Osteoblast (primary cell): ENCODE results near the gene CDK18. TPM values are rescaled to one million over a fixed set of nuclear protein-coding genes. Genes with fewer than 3 reads are reported as not detected.

ENCODE experiments used
- DNase-seq: peaks from one replicate; pipeline ENCODE4 v3.0.0; 2011; ENCODE audit warnings: low spot score, mixed read lengths; ENCODE audit not compliant: insufficient read length; ENCODE audit errors: missing footprints
- H2AFZ ChIP-seq: 2 replicates; pipeline ENCODE4 v1.6.0; 2011; ENCODE audit warnings: mild to moderate bottlenecking, low read length
- H3K27ac ChIP-seq: 2 replicates; pipeline ENCODE4 v1.5.1; 2011; ENCODE audit warnings: mild to moderate bottlenecking, low read depth, low read length, moderate library complexity
- H3K27me3 ChIP-seq: 2 replicates; pipeline ENCODE4 v1.6.0; 2012; ENCODE audit warnings: mild to moderate bottlenecking, control low read depth, inconsistent platforms, low read length, moderate library complexity; ENCODE audit not compliant: insufficient read depth
- H3K36me3 ChIP-seq: 2 replicates; pipeline ENCODE4 v1.5.1; 2011; ENCODE audit warnings: mild to moderate bottlenecking, low read length, control low read depth, moderate library complexity; ENCODE audit not compliant: insufficient read depth
- H3K4me1 ChIP-seq: 2 replicates; pipeline ENCODE4 v1.5.1; 2011; ENCODE audit warnings: mild to moderate bottlenecking, low read length, control low read depth, moderate library complexity; ENCODE audit not compliant: insufficient read depth
- H3K4me2 ChIP-seq: 2 replicates; pipeline ENCODE4 v1.6.0; 2011; ENCODE audit warnings: mild to moderate bottlenecking, low read length; ENCODE audit not compliant: insufficient read depth
- H3K4me3 ChIP-seq: fragments of 200-600 bp; sonication (generic); 3 replicates; pipeline ENCODE4 v1.5.1; 2012; ENCODE audit warnings: mild to moderate bottlenecking, low read length, inconsistent platforms; ENCODE audit not compliant: insufficient read depth
- H3K79me2 ChIP-seq: 2 replicates; pipeline ENCODE4 v1.6.0; 2012; ENCODE audit warnings: mild to moderate bottlenecking, low read length, control low read depth, inconsistent platforms; ENCODE audit not compliant: insufficient read depth
- H3K9me3 ChIP-seq: 2 replicates; pipeline ENCODE4 v1.5.1; 2011; ENCODE audit warnings: low read depth, low read length, control low read depth
- H4K20me1 ChIP-seq: 2 replicates; pipeline ENCODE4 v1.6.0; 2012; ENCODE audit warnings: mild to moderate bottlenecking, low read length, control low read depth; ENCODE audit not compliant: insufficient read depth
- total RNA-seq: library from RNA; depleted of rRNA; stranded (reverse); fragments of >200 nt; gene quantifications from 2 replicates; pipeline ENCODE4 v1.2.3, GENCODE V29; 2012
- TF ChIP-seq, protein P1 (sequence below): IDR thresholded peaks from 2 replicates; pipeline ENCODE4 v1.5.1; 2011; ENCODE audit warnings: mild to moderate bottlenecking, low read depth, low read length, moderate library complexity; ENCODE audit errors: extremely low read depth

CDK18 gene
- total RNA-seq, 1 donor = 0.72 TPM

DNA sequence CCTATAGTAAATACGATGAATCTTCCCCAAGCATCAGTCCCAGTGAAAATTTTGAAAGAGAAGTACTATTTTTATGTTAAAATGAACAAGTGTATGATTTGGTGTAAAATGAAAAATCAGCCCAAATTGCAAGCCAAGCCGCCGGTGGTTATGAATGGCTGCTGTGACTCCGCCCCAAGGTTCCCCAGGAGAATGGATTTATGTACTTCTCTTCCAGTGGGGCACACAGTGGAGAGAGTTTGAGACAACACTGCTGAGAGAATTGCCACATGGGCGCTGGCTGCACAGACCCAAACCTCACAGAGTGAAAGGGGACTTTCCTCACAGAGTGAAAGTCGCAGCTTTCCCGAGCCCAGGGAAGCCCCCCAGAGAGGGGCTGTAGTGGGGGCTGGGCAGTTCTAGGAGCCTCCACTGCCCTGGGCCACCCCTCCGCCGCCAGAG, 24.0 kb downstream of the CDK18 start:
- H3K4me1 ChIP-seq = no peaks in the 10 kb centered on the region
- H3K36me3 ChIP-seq = no peaks in the 10 kb centered on the region
- H4K20me1 ChIP-seq = no peaks in the 10 kb centered on the region
- no peaks in the 10 kb centered on the region for H3K79me2 ChIP-seq
- H2AFZ ChIP-seq = no peak overlapping the region
- TF ChIP-seq, protein P1, sequence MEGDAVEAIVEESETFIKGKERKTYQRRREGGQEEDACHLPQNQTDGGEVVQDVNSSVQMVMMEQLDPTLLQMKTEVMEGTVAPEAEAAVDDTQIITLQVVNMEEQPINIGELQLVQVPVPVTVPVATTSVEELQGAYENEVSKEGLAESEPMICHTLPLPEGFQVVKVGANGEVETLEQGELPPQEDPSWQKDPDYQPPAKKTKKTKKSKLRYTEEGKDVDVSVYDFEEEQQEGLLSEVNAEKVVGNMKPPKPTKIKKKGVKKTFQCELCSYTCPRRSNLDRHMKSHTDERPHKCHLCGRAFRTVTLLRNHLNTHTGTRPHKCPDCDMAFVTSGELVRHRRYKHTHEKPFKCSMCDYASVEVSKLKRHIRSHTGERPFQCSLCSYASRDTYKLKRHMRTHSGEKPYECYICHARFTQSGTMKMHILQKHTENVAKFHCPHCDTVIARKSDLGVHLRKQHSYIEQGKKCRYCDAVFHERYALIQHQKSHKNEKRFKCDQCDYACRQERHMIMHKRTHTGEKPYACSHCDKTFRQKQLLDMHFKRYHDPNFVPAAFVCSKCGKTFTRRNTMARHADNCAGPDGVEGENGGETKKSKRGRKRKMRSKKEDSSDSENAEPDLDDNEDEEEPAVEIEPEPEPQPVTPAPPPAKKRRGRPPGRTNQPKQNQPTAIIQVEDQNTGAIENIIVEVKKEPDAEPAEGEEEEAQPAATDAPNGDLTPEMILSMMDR = no peak
- no peaks in the 10 kb centered on the region for H3K9me3 ChIP-seq
- H3K4me3 ChIP-seq = no peak overlapping the region
- H3K4me2 ChIP-seq = no peak overlapping the region
- H3K27ac ChIP-seq = no peak overlapping the region
- DNase-seq = peak; percentile 50
- H3K27me3 ChIP-seq = peaks cover 4% of the 10 kb centered on the region

DNA sequence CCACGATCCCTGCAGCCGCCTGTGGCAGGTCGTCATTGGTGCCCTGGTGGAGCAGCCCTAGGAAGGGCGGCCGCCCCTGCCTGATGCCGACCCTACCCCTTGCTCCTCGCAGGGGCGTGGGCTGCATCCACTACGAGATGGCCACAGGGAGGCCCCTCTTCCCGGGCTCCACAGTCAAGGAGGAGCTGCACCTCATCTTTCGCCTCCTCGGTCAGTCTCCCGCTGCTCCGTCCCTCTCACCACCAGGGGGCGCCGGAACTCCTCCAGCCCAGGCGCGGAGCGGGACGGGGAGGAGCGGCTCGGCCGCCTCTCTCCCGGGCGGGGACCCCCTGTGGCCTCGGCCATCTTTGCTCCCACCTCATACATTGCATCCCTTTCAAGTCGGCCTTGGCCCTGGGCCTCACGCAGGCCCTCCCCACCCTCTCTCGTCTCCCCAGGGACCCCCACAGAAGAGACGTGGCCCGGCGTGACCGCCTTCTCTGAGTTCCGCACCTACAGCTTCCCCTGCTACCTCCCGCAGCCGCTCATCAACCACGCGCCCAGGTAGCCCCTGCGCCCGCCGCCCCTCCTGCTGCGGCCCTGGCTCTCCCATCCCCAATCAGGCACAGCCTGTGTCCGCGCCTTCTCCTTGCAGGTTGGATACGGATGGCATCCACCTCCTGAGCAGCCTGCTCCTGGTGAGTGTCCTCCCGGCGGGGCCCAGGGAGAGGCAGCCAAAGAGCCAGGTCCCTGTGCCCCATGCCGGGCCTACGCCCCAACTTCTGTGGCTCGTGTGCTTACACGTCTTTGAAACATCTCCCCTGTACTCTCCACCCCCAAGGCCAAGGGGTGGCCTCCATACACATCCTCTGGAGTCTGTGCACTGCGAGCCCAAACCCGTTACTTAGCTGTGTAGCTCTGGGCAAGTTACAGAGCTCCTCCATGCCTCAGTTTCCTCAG, 24.7 kb downstream of the CDK18 start:
- Histone ChIP-seq H3K79me2 (no peaks in the 10 kb centered on the region), H3K4me3 (peak overlapping the region; percentile 52), H3K36me3 (no peaks in the 10 kb centered on the region), H3K9me3 (no peaks in the 10 kb centered on the region), H4K20me1 (no peaks in the 10 kb centered on the region), H3K4me1 (no peaks in the 10 kb centered on the region), H3K4me2 (peak overlapping the region; percentile 66), H3K27ac (no peak overlapping the region), H3K27me3 (peaks cover 4% of the 10 kb centered on the region), H2AFZ (peak overlapping the region; percentile 84)
- TF ChIP-seq, protein P1 = peak; percentile 78
- peak; percentile 99 for DNase-seq

DNA sequence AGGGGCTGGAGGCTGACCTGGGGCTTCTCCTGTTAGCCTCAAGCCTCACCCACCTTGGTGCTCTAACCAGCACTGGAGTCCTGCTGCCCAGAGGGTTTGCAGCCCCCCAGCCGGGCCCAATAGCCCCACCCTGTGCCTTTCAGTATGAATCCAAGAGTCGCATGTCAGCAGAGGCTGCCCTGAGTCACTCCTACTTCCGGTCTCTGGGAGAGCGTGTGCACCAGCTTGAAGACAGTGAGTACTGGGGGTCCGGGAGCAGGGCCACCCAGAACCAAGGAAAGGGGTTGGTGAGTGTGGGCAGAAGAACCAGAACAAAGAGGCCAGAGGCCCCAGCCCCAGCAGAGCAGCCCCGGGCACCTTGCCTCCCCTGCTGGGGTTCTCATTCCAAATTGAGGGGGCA, 25.6 kb downstream of the CDK18 start:
- Histone ChIP-seq H4K20me1 (no peaks in the 10 kb centered on the region), H3K4me1 (no peaks in the 10 kb centered on the region), H3K36me3 (no peaks in the 10 kb centered on the region), H3K9me3 (no peaks in the 10 kb centered on the region), H2AFZ (no peak overlapping the region), H3K27ac (no peak overlapping the region), H3K27me3 (peaks cover 6% of the 10 kb centered on the region), H3K4me3 (no peak overlapping the region), H3K4me2 (no peak overlapping the region), H3K79me2 (no peaks in the 10 kb centered on the region)
- peak; percentile 83 for DNase-seq
- TF ChIP-seq, protein P1 = no peak
